ENCODE measurements around the gene WNK2.

- TF ChIP-seq CTCF (IDR thresholded peaks at IDR 0.05; ENCODE audit: low read depth, low read length) (no peak), POLR2A (IDR thresholded peaks at IDR 0.05; ENCODE audit: extremely low read depth, insufficient read length) (no peak)
These were observed 46.2 kb downstream of the WNK2 start for GRCh38 chr9:93230185-93230584.
